H1 (cell line): ENCODE results near the gene SLC39A13. TPM values are rescaled to one million over a fixed set of nuclear protein-coding genes. Genes with fewer than 3 reads are reported as not detected.

Experiments used
- CTCF ChIA-PET: fragments of 300-600 bp; sonication (Branson Sonifier 250); formaldehyde crosslinking; loops from one replicate; lab custom pipeline; 2021; ENCODE audit not compliant: partially characterized antibody; lab: Charles Lee
- POLR2A ChIA-PET: fragments of 300-600 bp; sonication (Branson Sonifier 250); formaldehyde crosslinking; loops from one replicate; lab custom pipeline; 2021; ENCODE audit warnings: inconsistent platforms; ENCODE audit not compliant: partially characterized antibody; lab: Charles Lee
- DNase-seq, 2 experiments: peaks; one replicate each; pipeline versions ENCODE4 v3.0.0 to v3.0.0-alpha.2; 2010 to 2022; ENCODE audit warnings: low spot score in 2 of 2, low read depth in 1 of 2, mixed read lengths in 1 of 2
- FAIRE-seq: peaks from 2 replicates; lab custom pipeline; 2011; peaks lifted over from hg19 to GRCh38; lab: Jason Lieb, UNC
- H2AFZ ChIP-seq: 2 replicates; pipeline ENCODE4 v1.8.1; 2012; ENCODE audit warnings: low read length, inconsistent platforms
- H2AK5ac ChIP-seq: 2 replicates; pipeline ENCODE4 v1.6.1; 2013; ENCODE audit warnings: low read depth, low read length
- H2BK120ac ChIP-seq: replicated peaks from 2 replicates; pipeline ENCODE3; 2013; ENCODE audit warnings: low read depth, low read length, inconsistent platforms
- H2BK12ac ChIP-seq: 2 replicates; pipeline ENCODE4 v1.6.1; 2013; ENCODE audit warnings: low read depth, low read length
- H2BK15ac ChIP-seq: 2 replicates; pipeline ENCODE4 v1.6.1; 2013; ENCODE audit warnings: low read length
- H2BK20ac ChIP-seq: 2 replicates; pipeline ENCODE4 v1.6.1; 2013; ENCODE audit warnings: low read length
- H2BK5ac ChIP-seq: 2 replicates; pipeline ENCODE4 v1.6.1; 2013; ENCODE audit warnings: low read depth, low read length
- H3K14ac ChIP-seq: 2 replicates; pipeline ENCODE4 v1.6.1; 2013; ENCODE audit warnings: inconsistent platforms; ENCODE audit not compliant: insufficient read length
- H3K18ac ChIP-seq: 2 replicates; pipeline ENCODE4 v1.6.1; 2013; ENCODE audit warnings: low read length; ENCODE audit errors: extremely low read depth
- H3K23ac ChIP-seq: 2 replicates; pipeline ENCODE4 v1.6.1; 2013; ENCODE audit warnings: inconsistent platforms; ENCODE audit not compliant: insufficient read length
- H3K23me2 ChIP-seq: 2 replicates; pipeline ENCODE4 v1.6.1; 2013; ENCODE audit warnings: low read depth, low read length
- H3K27ac ChIP-seq: 2 replicates; pipeline ENCODE4 v1.6.1; 2011; ENCODE audit warnings: low read depth, low read length, inconsistent platforms
- H3K27me3 ChIP-seq, 4 experiments: replicated peaks in 1 of 4; 1 replicate in 1 of 4; 2 replicates in 3 of 4; pipeline versions ENCODE4 v1.6.1 to v1.8.1; 2011 to 2013; ENCODE audit warnings: low read length in 3 of 4, mild to moderate bottlenecking in 3 of 4, inconsistent platforms in 2 of 4, mixed read lengths in 2 of 4, moderate library complexity in 1 of 4; ENCODE audit not compliant: control insufficient read depth in 3 of 4, insufficient read depth in 3 of 4; ENCODE audit errors: extremely low read depth in 1 of 4
- H3K36me3 ChIP-seq, 4 experiments: 2 replicates each; pipeline versions ENCODE4 v1.6.1 to v1.8.1; 2011 to 2013; ENCODE audit warnings: mild to moderate bottlenecking in 4 of 4, low read length in 3 of 4, moderate library complexity in 2 of 4, control low read depth in 1 of 4, inconsistent platforms in 1 of 4; ENCODE audit not compliant: insufficient read depth in 4 of 4, control insufficient read depth in 2 of 4
- H3K4ac ChIP-seq: replicated peaks from 2 replicates; pipeline ENCODE3; 2013; ENCODE audit warnings: low read length, low read depth, mixed read lengths, inconsistent platforms; ENCODE audit not compliant: insufficient read length
- H3K4me1 ChIP-seq, 4 experiments: replicated peaks in 1 of 4; 1 replicate in 1 of 4; 2 replicates in 3 of 4; pipeline versions ENCODE4 v1.6.1 to v1.8.1; 2011 to 2013; ENCODE audit warnings: low read length in 3 of 4, inconsistent platforms in 2 of 4, mixed read lengths in 1 of 4; ENCODE audit not compliant: insufficient read depth in 4 of 4, control insufficient read depth in 3 of 4
- H3K4me2 ChIP-seq, 2 experiments: 2 replicates each; pipeline versions ENCODE4 v1.6.1 to v1.8.1; 2011 to 2013; ENCODE audit warnings: low read depth in 2 of 2, low read length in 2 of 2, control low read depth in 1 of 2, inconsistent platforms in 1 of 2, mild to moderate bottlenecking in 1 of 2; ENCODE audit not compliant: insufficient read depth in 1 of 2
- H3K4me3 ChIP-seq, 4 experiments: fragments of 200-600, 300-600 bp in 1 of 4; sonication (generic), shearing (Covaris generic), sonication (Bioruptor Twin) in 1 of 4; 2 replicates each; pipeline versions ENCODE4 v1.5.1 to v1.8.1; 2011 to 2016; ENCODE audit warnings: low read length in 4 of 4, low read depth in 3 of 4, control low read depth in 2 of 4, inconsistent platforms in 2 of 4, mild to moderate bottlenecking in 2 of 4, mixed read lengths in 1 of 4, moderate library complexity in 1 of 4; ENCODE audit not compliant: insufficient read depth in 2 of 4; ENCODE audit errors: extremely low read depth in 1 of 4
- H3K56ac ChIP-seq: replicated peaks from 2 replicates; pipeline ENCODE3; 2013; ENCODE audit warnings: low read depth, mild to moderate bottlenecking, mixed read lengths, low read length, inconsistent platforms; ENCODE audit not compliant: insufficient read length
- H3K79me1 ChIP-seq: 2 replicates; pipeline ENCODE4 v1.6.1; 2013; ENCODE audit warnings: low read depth, low read length, control low read depth
- H3K79me2 ChIP-seq, 2 experiments: 2 replicates each; pipeline versions ENCODE4 v1.6.1 to v1.8.1; 2012 to 2013; ENCODE audit warnings: low read length in 2 of 2, mild to moderate bottlenecking in 2 of 2, inconsistent platforms in 1 of 2; ENCODE audit not compliant: insufficient read depth in 2 of 2, control insufficient read depth in 1 of 2
- H3K9ac ChIP-seq, 4 experiments: replicated peaks in 1 of 4; 1 replicate in 1 of 4; 2 replicates in 3 of 4; pipeline versions ENCODE4 v1.6.1 to v1.8.1; 2011 to 2013; ENCODE audit warnings: low read depth in 3 of 4, low read length in 3 of 4, control low read depth in 2 of 4, mild to moderate bottlenecking in 2 of 4, moderate library complexity in 2 of 4, inconsistent platforms in 1 of 4; ENCODE audit errors: extremely low read depth in 1 of 4
- H3K9me3 ChIP-seq, 2 experiments: 2 replicates each; pipeline versions ENCODE4 v1.6.1 to v1.8.1; 2012 to 2013; ENCODE audit warnings: mild to moderate bottlenecking in 2 of 2, moderate library complexity in 2 of 2, control low read depth in 1 of 2, inconsistent platforms in 1 of 2, low read depth in 1 of 2, low read length in 1 of 2, mixed read lengths in 1 of 2; ENCODE audit not compliant: insufficient read depth in 2 of 2
- H4K20me1 ChIP-seq, 2 experiments: replicated peaks in 1 of 2; 2 replicates each; pipeline versions ENCODE3 to v1.8.1; 2011 to 2013; ENCODE audit warnings: inconsistent platforms in 2 of 2, low read length in 2 of 2, mild to moderate bottlenecking in 1 of 2; ENCODE audit not compliant: insufficient read depth in 2 of 2, control insufficient read depth in 1 of 2
- H4K5ac ChIP-seq: 2 replicates; pipeline ENCODE4 v1.6.1; 2013; ENCODE audit warnings: low read length, low read depth, mixed read lengths, inconsistent platforms; ENCODE audit not compliant: insufficient read length
- H4K8ac ChIP-seq: 2 replicates; pipeline ENCODE4 v1.8.0; 2013; ENCODE audit warnings: mild to moderate bottlenecking, moderate library complexity, low read length, inconsistent platforms; ENCODE audit not compliant: insufficient read depth; ENCODE audit errors: extremely low read depth
- H4K91ac ChIP-seq: replicated peaks from 2 replicates; pipeline ENCODE3; 2013; ENCODE audit warnings: low read length, mixed read lengths, inconsistent platforms; ENCODE audit not compliant: insufficient read length
- CBX8 ChIP-seq: fragments of 300-800, 300-1000 bp; sonication (generic); IDR thresholded peaks from 2 replicates; pipeline ENCODE4 v1.7.1; 2016; ENCODE audit warnings: low read depth, low read length, borderline replicate concordance
- EP300 ChIP-seq, 2 experiments: IDR thresholded peaks; 1 replicate in 1 of 2; 2 replicates in 1 of 2; pipeline ENCODE4 v1.6.1; 2011 to 2012; ENCODE audit warnings: low read depth in 2 of 2, low read length in 2 of 2, mild to moderate bottlenecking in 2 of 2, borderline replicate concordance in 1 of 2, inconsistent platforms in 1 of 2, moderate library complexity in 1 of 2
- FOSL1 ChIP-seq: IDR thresholded peaks from 2 replicates; pipeline ENCODE4 v1.6.1; 2011; ENCODE audit warnings: mild to moderate bottlenecking, low read depth, low read length, moderate library complexity; ENCODE audit not compliant: insufficient read depth
- GABPA ChIP-seq: IDR thresholded peaks from 2 replicates; pipeline ENCODE4 v1.6.1; 2011; ENCODE audit warnings: mild to moderate bottlenecking, low read length, moderate library complexity, borderline replicate concordance; ENCODE audit not compliant: insufficient read depth
- PHF8 ChIP-seq: fragments of 200-600 bp; sonication (generic); conservative IDR thresholded peaks from 2 replicates; pipeline ENCODE4 v1.7.1; 2012; ENCODE audit warnings: low read depth, mild to moderate bottlenecking, inconsistent platforms, low read length, moderate library complexity
- POLR2A ChIP-seq, 2 experiments: IDR thresholded peaks; 1 replicate in 1 of 2; 2 replicates in 1 of 2; pipeline ENCODE4 v1.6.1; 2011; ENCODE audit warnings: low read depth in 2 of 2, low read length in 2 of 2, mild to moderate bottlenecking in 2 of 2; ENCODE audit errors: control extremely low read depth in 1 of 2
- RAD21 ChIP-seq, 2 experiments: IDR thresholded peaks in 1 of 2; conservative IDR thresholded peaks in 1 of 2; 2 replicates each; pipeline ENCODE4 v1.6.1; 2011; ENCODE audit warnings: low read depth in 2 of 2, low read length in 2 of 2, improper control_type of control experiment in 1 of 2, inconsistent platforms in 1 of 2, mild to moderate bottlenecking in 1 of 2, moderate library complexity in 1 of 2
- RFX5 ChIP-seq: IDR thresholded peaks from 2 replicates; pipeline ENCODE4 v1.6.1; 2011; ENCODE audit warnings: low read depth, low read length, improper control_type of control experiment, borderline replicate concordance
- SIRT6 ChIP-seq: IDR thresholded peaks from one replicate; pipeline ENCODE4 v1.7.1; 2012; ENCODE audit warnings: low read length, inconsistent platforms
- SP1 ChIP-seq: IDR thresholded peaks from 2 replicates; pipeline ENCODE4 v1.6.1; 2011; ENCODE audit warnings: low read depth, low read length
- SP4 ChIP-seq: IDR thresholded peaks from 2 replicates; pipeline ENCODE4 v1.6.1; 2012; ENCODE audit warnings: low read length, inconsistent platforms
- TAF7 ChIP-seq: optimal IDR thresholded peaks from 2 replicates; pipeline ENCODE3; 2011; ENCODE audit warnings: low read depth, mild to moderate bottlenecking, inconsistent platforms, low read length, moderate library complexity, borderline replicate concordance
- TBP ChIP-seq: IDR thresholded peaks from 2 replicates; pipeline ENCODE4 v1.6.1; 2011; ENCODE audit warnings: low read depth, low read length, improper control_type of control experiment
- WGBS, 2 experiments: shearing (Covaris generic) in 1 of 2; methylation state at CpG; one replicate each; pipeline versions ENCODE4 v1.1.6 to v1.1.7; 2013 to 2015; ENCODE audit warnings: low lambda C conversion rate in 2 of 2, mixed read lengths in 2 of 2, inconsistent platforms in 1 of 2, low coverage in 1 of 2, missing lambda C conversion rate in 1 of 2; ENCODE audit not compliant: insufficient replicate concordance in 2 of 2, insufficient coverage in 1 of 2, insufficient read length in 1 of 2; ENCODE audit errors: extremely low coverage in 1 of 2, missing lambda C conversion rate in 1 of 2; 5-methylcytosine and 5-hydroxymethylcytosine counted together
- polyA plus RNA-seq, 7 experiments: library from polyadenylated mRNA; depleted of rRNA in 3 of 7; stranded (reverse) in 5 of 7; unstranded in 2 of 7; fragments of >200 nt in 5 of 7; fragments of 200-250 nt in 2 of 7; gene quantifications; 1 replicate in 5 of 7; 2 replicates in 1 of 7; 4 replicates in 1 of 7; pipeline versions ENCODE4 v1.2.1 to v1.2.3, GENCODE V29; 2011 to 2013; ENCODE audit warnings: missing spikeins in 2 of 7, mixed read lengths in 2 of 7
- total RNA-seq: library from RNA; stranded (reverse); fragmentation: NEBNext Ultra II Directional; extraction: Animal tissue kit (Norgen Biotek cat#: 25700); gene quantifications from 2 replicates; pipeline ENCODE4 v1.2.1, GENCODE V29; 2021

Gene SLC39A13
- total and polyA plus RNA-seq, 2 of the 8 experiments (the other 6 are each of a cell fraction or from before 2014, with no cell fraction given): 23.2 to 30.0 TPM

DNA sequence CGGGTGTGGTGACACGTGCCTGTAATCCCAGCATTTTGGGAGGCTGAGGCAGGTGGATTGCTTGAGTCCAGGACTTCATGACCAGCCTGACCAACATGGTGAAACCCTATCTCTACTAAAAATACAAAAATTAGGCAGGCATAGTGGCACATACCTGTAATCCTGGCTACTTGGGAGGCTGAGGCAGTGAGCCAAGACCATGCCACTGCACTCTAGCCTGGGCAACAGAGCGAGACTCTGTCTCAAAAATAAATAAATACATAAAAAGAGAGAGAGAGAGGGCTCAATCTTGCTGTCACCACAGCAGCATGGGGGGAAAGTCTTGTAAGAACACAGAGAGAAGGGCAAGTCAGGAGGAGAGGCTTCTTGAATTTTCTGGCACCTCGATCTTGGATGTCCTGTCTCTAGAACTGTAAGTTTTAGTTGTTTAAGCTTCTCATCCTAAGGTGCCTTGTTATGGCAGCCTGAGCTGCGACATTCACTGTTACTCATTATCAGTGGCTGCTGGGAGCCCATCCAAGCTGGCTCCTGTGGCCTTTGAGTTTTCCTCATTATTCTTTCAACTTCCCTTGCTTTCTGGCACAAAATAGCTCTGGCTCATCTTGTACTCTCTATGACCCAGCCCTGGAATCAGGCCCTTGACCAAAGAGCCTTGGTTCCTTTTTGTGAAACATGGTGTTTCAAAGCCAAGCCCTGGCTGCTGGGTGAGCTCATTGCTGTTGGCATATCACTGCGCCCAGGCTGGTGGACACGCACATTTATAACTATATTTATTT, 25.8 kb downstream of the SLC39A13 start:
- H3K9ac ChIP-seq: no peak overlapping the region
- no peaks in the 10 kb centered on the region for H3K36me3 ChIP-seq
- H3K27me3 ChIP-seq: no peaks in the 10 kb centered on the region
- no peak overlapping the region for H3K27ac ChIP-seq
- H3K23ac ChIP-seq: no peak overlapping the region
- no peak overlapping the region for H3K14ac ChIP-seq
- POLR2A ChIA-PET: interaction anchor here (1.2 to 1.7 kb wide), 2 partner anchors 8 to 20 kb away, joined by 3 to 4 read pairs; partner anchors contain the start of gene PSMC3
- no peaks in the 10 kb centered on the region for H4K20me1 ChIP-seq
- H4K91ac ChIP-seq: no peak overlapping the region
- H3K79me2 ChIP-seq: no peaks in the 10 kb centered on the region
- H2BK12ac ChIP-seq: no peak overlapping the region
- no peak overlapping the region for H2BK15ac ChIP-seq
- H2AFZ ChIP-seq: no peak overlapping the region
- no peak overlapping the region for H4K8ac ChIP-seq
- no peak overlapping the region for H3K4me2 ChIP-seq
- no peak overlapping the region for H3K56ac ChIP-seq
- H3K4me3 ChIP-seq: no peak overlapping the region
- H3K23me2 ChIP-seq: no peaks in the 10 kb centered on the region
- no peak overlapping the region for H3K18ac ChIP-seq
- no peaks in the 10 kb centered on the region for H3K9me3 ChIP-seq
- H3K79me1 ChIP-seq: no peaks in the 10 kb centered on the region
- CTCF ChIA-PET: interaction anchor here (0.6 to 0.8 kb wide), 2 partner anchors 22 to 56 kb away, joined by 3 read pairs; no protein-coding TSS in a partner anchor
- no peak overlapping the region for H2BK5ac ChIP-seq
- H2AK5ac ChIP-seq: no peak overlapping the region
- FAIRE-seq: no peak
- H2BK20ac ChIP-seq: no peak overlapping the region
- H3K4ac ChIP-seq: no peak overlapping the region
- no peaks in the 10 kb centered on the region for H3K4me1 ChIP-seq
- no peak for DNase-seq
- 85% methylated on average over 7 of the region's 7 CpGs; no CpG with 5 or more reads in 1 of the 2 experiments for WGBS, 2 experiments
- no peak overlapping the region for H4K5ac ChIP-seq
- no peak overlapping the region for H2BK120ac ChIP-seq
- TF ChIP-seq GABPA (no peak), SIRT6 (no peak), SP4 (no peak), TBP (no peak), CBX8 (no peak), FOSL1 (no peak), TAF7 (no peak), RAD21 (IDR thresholded peaks at IDR 0.05 in 1 of 2, conservative IDR thresholded peaks at IDR 0.05 in 1 of 2; ENCODE audit: low read depth in 2 of 2, low read length in 2 of 2) (no peak), POLR2A (IDR thresholded peaks at IDR 0.05; ENCODE audit: control extremely low read depth in 1 of 2, low read depth in 2 of 2, low read length in 2 of 2) (no peak), EP300 (IDR thresholded peaks at IDR 0.05; ENCODE audit: borderline replicate concordance in 1 of 2, low read depth in 2 of 2, low read length in 2 of 2) (no peak), PHF8 (no peak), SP1 (no peak), RFX5 (no peak)
